Neuronal stem cell (in vitro differentiated cells): ENCODE data around the gene RNGTT.

Experiments used
- DNase-seq: peaks from one replicate; pipeline ENCODE4 v3.0.0-alpha.2; 2013; ENCODE audit warnings: low spot score
- H2AFZ ChIP-seq: one replicate; pipeline ENCODE4 v1.6.1; 2013; ENCODE audit warnings: mild to moderate bottlenecking, low read length, inconsistent platforms
- H2AK5ac ChIP-seq: 2 replicates; pipeline ENCODE4 v1.6.1; 2013; ENCODE audit warnings: low read depth, mild to moderate bottlenecking, inconsistent platforms, low read length, moderate library complexity, mixed read lengths
- H2BK120ac ChIP-seq: 2 replicates; pipeline ENCODE4 v1.6.1; 2013; ENCODE audit warnings: low read depth, mild to moderate bottlenecking, inconsistent platforms, low read length, moderate library complexity, mixed read lengths
- H2BK12ac ChIP-seq: one replicate; pipeline ENCODE4 v1.6.1; 2013; ENCODE audit warnings: low read length, inconsistent platforms
- H2BK15ac ChIP-seq: 2 replicates; pipeline ENCODE4 v1.6.1; 2013; ENCODE audit warnings: mild to moderate bottlenecking, low read length, inconsistent platforms, mixed read lengths
- H2BK5ac ChIP-seq: one replicate; pipeline ENCODE4 v1.6.1; 2013; ENCODE audit warnings: inconsistent platforms, mild to moderate bottlenecking, low read length, moderate library complexity
- H3K14ac ChIP-seq: one replicate; pipeline ENCODE4 v1.6.1; 2013; ENCODE audit warnings: low read length, inconsistent platforms
- H3K18ac ChIP-seq: 2 replicates; pipeline ENCODE4 v1.6.1; 2013; ENCODE audit warnings: low read length, inconsistent platforms
- H3K23ac ChIP-seq: 2 replicates; pipeline ENCODE4 v1.6.1; 2013; ENCODE audit warnings: low read depth, mild to moderate bottlenecking, mixed read lengths, low read length, inconsistent platforms; ENCODE audit not compliant: poor library complexity
- H3K27ac ChIP-seq: replicated peaks from 3 replicates; pipeline ENCODE4 v1.5.1; 2013; ENCODE audit warnings: low read length, inconsistent platforms
- H3K27me3 ChIP-seq, 3 experiments: 2 replicates each; pipeline ENCODE4 v1.6.1; 2013; ENCODE audit warnings: low read length in 3 of 3, mild to moderate bottlenecking in 2 of 3, inconsistent platforms in 1 of 3, low read depth in 1 of 3, mixed read lengths in 1 of 3, moderate library complexity in 1 of 3; ENCODE audit not compliant: control insufficient read depth in 3 of 3, insufficient read depth in 3 of 3
- H3K36me3 ChIP-seq, 2 donors: replicated peaks in 1 of 2; 2 replicates each; pipeline ENCODE4 v1.6.1; 2013; ENCODE audit warnings: low read length in 2 of 2; ENCODE audit not compliant: control insufficient read depth in 2 of 2, insufficient read depth in 2 of 2
- H3K4ac ChIP-seq: 2 replicates; pipeline ENCODE4 v1.6.1; 2013; ENCODE audit warnings: inconsistent platforms, mild to moderate bottlenecking, low read length, moderate library complexity
- H3K4me1 ChIP-seq, 2 donors: 1 replicate in 1 of 2; 2 replicates in 1 of 2; pipeline ENCODE4 v1.6.1; 2013; ENCODE audit warnings: low read length in 2 of 2, low read depth in 1 of 2; ENCODE audit not compliant: control insufficient read depth in 2 of 2, insufficient read depth in 1 of 2
- H3K4me2 ChIP-seq: one replicate; pipeline ENCODE4 v1.6.1; 2013; ENCODE audit warnings: mild to moderate bottlenecking, low read length, inconsistent platforms; ENCODE audit not compliant: insufficient read depth, poor library complexity, severe bottlenecking
- H3K4me3 ChIP-seq, 2 donors: 2 replicates each; pipeline ENCODE4 v1.5.1; 2013; ENCODE audit warnings: low read length in 2 of 2, mild to moderate bottlenecking in 2 of 2, inconsistent platforms in 1 of 2, moderate library complexity in 1 of 2
- H3K79me1 ChIP-seq: one replicate; pipeline ENCODE4 v1.6.1; 2013; ENCODE audit warnings: low read depth, mild to moderate bottlenecking, inconsistent platforms, low read length, moderate library complexity
- H3K9ac ChIP-seq: one replicate; pipeline ENCODE4 v1.6.1; 2013; ENCODE audit warnings: mild to moderate bottlenecking, low read depth, low read length, inconsistent platforms; ENCODE audit not compliant: poor library complexity
- H3K9me3 ChIP-seq, 2 donors: replicated peaks in 1 of 2; 2 replicates each; pipeline versions ENCODE3 to v1.6.1; 2013; ENCODE audit warnings: low read length in 2 of 2, mild to moderate bottlenecking in 2 of 2, inconsistent platforms in 1 of 2, low read depth in 1 of 2, mixed read lengths in 1 of 2, moderate library complexity in 1 of 2; ENCODE audit not compliant: control insufficient read depth in 2 of 2, insufficient read depth in 1 of 2
- H4K8ac ChIP-seq: one replicate; pipeline ENCODE4 v1.6.1; 2013; ENCODE audit warnings: low read depth, mild to moderate bottlenecking, inconsistent platforms, low read length, moderate library complexity
- H4K91ac ChIP-seq: one replicate; pipeline ENCODE4 v1.6.1; 2013; ENCODE audit warnings: low read length, low read depth, mild to moderate bottlenecking, inconsistent platforms; ENCODE audit not compliant: poor library complexity
- WGBS, 2 donors: extraction: QIAGEN DNeasy Blood & Tissue Kit; methylation state at CpG; one replicate each; pipeline ENCODE4 v1.1.7; 2013; ENCODE audit warnings: missing lambda C conversion rate in 2 of 2, mixed read lengths in 1 of 2; ENCODE audit not compliant: insufficient read length in 2 of 2, insufficient replicate concordance in 1 of 2; ENCODE audit errors: extremely low coverage in 2 of 2; 5-methylcytosine and 5-hydroxymethylcytosine counted together

RNGTT gene

GRCh38 chr6:88709819-88710246 is 253.6 kb downstream of the RNGTT start:
- H4K8ac ChIP-seq = no peak overlapping the region
- H3K18ac ChIP-seq = no peak overlapping the region
- no peak overlapping the region for H2BK15ac ChIP-seq
- H3K4me2 ChIP-seq = no peak overlapping the region
- no peak overlapping the region for H3K14ac ChIP-seq
- H3K36me3 ChIP-seq = no peaks in the 10 kb centered on the region
- H3K4me1 ChIP-seq = peaks cover 0 to 4% of the 10 kb centered on the region in 2 donors
- H2BK120ac ChIP-seq = no peak overlapping the region
- H4K91ac ChIP-seq = no peak overlapping the region
- no peaks in the 10 kb centered on the region for H3K9me3 ChIP-seq
- H2BK12ac ChIP-seq = no peak overlapping the region
- no peak overlapping the region for H3K27ac ChIP-seq
- no peak overlapping the region for H3K4me3 ChIP-seq
- no peak overlapping the region for H2AK5ac ChIP-seq
- no peak for DNase-seq
- no peak overlapping the region for H2AFZ ChIP-seq
- WGBS, 2 donors = no CpG with 5 or more reads among the region's 1 CpG
- no peaks in the 10 kb centered on the region for H3K79me1 ChIP-seq
- H3K9ac ChIP-seq = no peak overlapping the region
- H3K23ac ChIP-seq = no peak overlapping the region
- H3K27me3 ChIP-seq = no peaks in the 10 kb centered on the region
- no peak overlapping the region for H2BK5ac ChIP-seq
- H3K4ac ChIP-seq = no peak overlapping the region

GRCh38 chr6:88708197-88708744 is 255.1 kb downstream of the RNGTT start:
- H4K8ac ChIP-seq = no peak overlapping the region
- H3K4me2 ChIP-seq = no peak overlapping the region
- no peak overlapping the region for H2BK120ac ChIP-seq
- no peak overlapping the region for H2AK5ac ChIP-seq
- H4K91ac ChIP-seq = no peak overlapping the region
- WGBS, 2 donors = no CpG with 5 or more reads among the region's 3 CpGs
- no peak overlapping the region for H3K4me3 ChIP-seq
- no peak overlapping the region for H2BK5ac ChIP-seq
- no peak overlapping the region for H2BK15ac ChIP-seq
- DNase-seq = no peak
- H3K14ac ChIP-seq = no peak overlapping the region
- H3K79me1 ChIP-seq = no peaks in the 10 kb centered on the region
- no peak overlapping the region for H2AFZ ChIP-seq
- H3K4me1 ChIP-seq = peaks cover 0 to 4% of the 10 kb centered on the region in 2 donors
- H3K4ac ChIP-seq = no peak overlapping the region
- H3K27me3 ChIP-seq = no peaks in the 10 kb centered on the region
- no peak overlapping the region for H3K9ac ChIP-seq
- no peaks in the 10 kb centered on the region for H3K36me3 ChIP-seq
- H2BK12ac ChIP-seq = no peak overlapping the region
- H3K27ac ChIP-seq = no peak overlapping the region
- no peak overlapping the region for H3K23ac ChIP-seq
- H3K18ac ChIP-seq = no peak overlapping the region
- H3K9me3 ChIP-seq = no peaks in the 10 kb centered on the region

DNA sequence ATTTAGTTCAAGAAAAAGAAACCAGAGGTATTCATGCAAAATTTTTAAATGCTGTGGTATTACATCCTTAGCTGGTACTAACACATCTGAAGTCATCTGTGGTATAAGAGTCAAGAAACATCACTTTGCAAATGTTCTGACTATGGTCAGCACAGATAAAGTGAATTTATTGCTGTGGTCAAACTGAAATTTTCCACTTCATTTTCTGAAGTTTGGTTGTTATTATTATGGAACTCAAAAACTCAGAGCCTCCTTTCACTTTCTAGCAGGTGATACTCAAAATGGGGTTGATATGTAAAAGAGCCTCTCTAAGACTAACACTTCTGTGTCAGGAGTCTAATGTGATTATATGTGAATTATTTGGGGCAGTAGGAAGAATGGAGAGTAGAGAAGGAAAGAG is 257.8 kb downstream of the RNGTT start:
- no peak overlapping the region for H3K9ac ChIP-seq
- no peak overlapping the region for H2BK5ac ChIP-seq
- H3K23ac ChIP-seq = no peak overlapping the region
- no peaks in the 10 kb centered on the region for H3K79me1 ChIP-seq
- no peak overlapping the region for H3K14ac ChIP-seq
- H2BK120ac ChIP-seq = no peak overlapping the region
- H3K4me2 ChIP-seq = no peak overlapping the region
- DNase-seq = no peak
- no peak overlapping the region for H2BK12ac ChIP-seq
- H3K27me3 ChIP-seq = no peaks in the 10 kb centered on the region
- no peak overlapping the region for H2AK5ac ChIP-seq
- H2BK15ac ChIP-seq = no peak overlapping the region
- no peaks in the 10 kb centered on the region for H3K9me3 ChIP-seq
- no peak overlapping the region for H3K27ac ChIP-seq
- H3K4me1 ChIP-seq = peaks cover 0 to 4% of the 10 kb centered on the region in 2 donors
- no peak overlapping the region for H3K4me3 ChIP-seq
- no peak overlapping the region for H4K8ac ChIP-seq
- H3K36me3 ChIP-seq = no peaks in the 10 kb centered on the region
- no peak overlapping the region for H2AFZ ChIP-seq
- H3K4ac ChIP-seq = no peak overlapping the region
- H4K91ac ChIP-seq = no peak overlapping the region
- no peak overlapping the region for H3K18ac ChIP-seq

DNA sequence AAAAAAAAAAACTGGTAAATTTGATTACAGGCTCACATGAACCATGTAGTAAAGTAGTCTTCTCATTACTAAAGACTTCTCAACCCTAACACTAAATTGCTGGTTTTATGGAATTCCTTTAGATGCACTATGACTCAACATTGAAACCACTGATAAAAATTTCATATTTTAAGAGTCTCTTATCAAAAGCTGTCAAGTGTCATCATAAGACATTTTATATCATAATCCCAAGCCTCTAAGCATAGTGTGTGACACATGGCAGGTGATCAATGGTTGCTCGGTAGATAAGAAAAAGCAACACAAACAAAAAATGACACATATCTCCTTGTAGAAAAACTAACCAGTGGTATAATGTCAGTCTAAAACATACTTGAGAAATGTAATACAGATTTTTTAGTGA is 258.4 kb downstream of the RNGTT start:
- Histone ChIP-seq H3K23ac (no peak overlapping the region), H3K9me3 (no peaks in the 10 kb centered on the region), H2BK120ac (no peak overlapping the region), H2AK5ac (no peak overlapping the region), H3K27me3 (no peaks in the 10 kb centered on the region), H3K14ac (no peak overlapping the region), H2AFZ (no peak overlapping the region), H3K4me1 (peaks cover 0 to 4% of the 10 kb centered on the region in 2 donors), H3K4me2 (no peak overlapping the region), H3K36me3 (no peaks in the 10 kb centered on the region), H4K8ac (no peak overlapping the region), H3K9ac (no peak overlapping the region), H3K4ac (no peak overlapping the region), H2BK5ac (no peak overlapping the region), H4K91ac (no peak overlapping the region), H3K79me1 (no peaks in the 10 kb centered on the region), H2BK12ac (no peak overlapping the region), H3K4me3 (no peak overlapping the region), H2BK15ac (no peak overlapping the region), H3K18ac (no peak overlapping the region), H3K27ac (no peak overlapping the region)
- no CpG with 5 or more reads among the region's 1 CpG for WGBS, 2 donors
- DNase-seq = no peak
